GM23338 (cell line): ENCODE measurements around the gene TBC1D5.

ENCODE experiments used
- CREB1 ChIP-seq: fragments of 250-450 bp; sonication (Bioruptor Pico); IDR thresholded peaks from 2 replicates; pipeline ENCODE4 v1.5.0; 2020; ENCODE audit warnings: low read depth, mild to moderate bottlenecking, moderate library complexity
- CTCF ChIP-seq, 2 experiments: fragments of 200-600 bp in 1 of 2; sonication (generic) in 1 of 2; conservative IDR thresholded peaks; 2 replicates each; pipeline versions ENCODE4 v1.5.1 to v1.6.1; 2016 to 2017; ENCODE audit warnings: antibody characterized with exemption in 2 of 2, low read depth in 2 of 2, mild to moderate bottlenecking in 2 of 2, moderate library complexity in 1 of 2
- ETS1 ChIP-seq: IDR thresholded peaks from 2 replicates; pipeline ENCODE4 v1.6.1; 2016; ENCODE audit warnings: antibody characterized with exemption
- EZH2 ChIP-seq: fragments of 200-600 bp; sonication (generic); IDR thresholded peaks from one replicate; pipeline ENCODE4 v1.8.0; 2017; ENCODE audit warnings: antibody characterized with exemption, mild to moderate bottlenecking, low read depth; ENCODE audit not compliant: unreplicated experiment
- EZH2phosphoT487 ChIP-seq: fragments of 200-600 bp; sonication (generic); IDR thresholded peaks from one replicate; pipeline ENCODE4 v1.8.1; 2018; ENCODE audit warnings: antibody characterized with exemption; ENCODE audit not compliant: unreplicated experiment
- JUNB ChIP-seq: IDR thresholded peaks from one replicate; pipeline ENCODE4 v1.6.1; 2016; ENCODE audit warnings: antibody characterized with exemption; ENCODE audit not compliant: unreplicated experiment
- NANOG ChIP-seq: IDR thresholded peaks from 2 replicates; pipeline ENCODE4 v1.6.1; 2016; ENCODE audit warnings: antibody characterized with exemption, borderline replicate concordance
- POLR2AphosphoS5 ChIP-seq: IDR thresholded peaks from 2 replicates; pipeline ENCODE4 v1.6.1; 2016; ENCODE audit warnings: antibody characterized with exemption, low read depth
- REST ChIP-seq: IDR thresholded peaks from one replicate; pipeline ENCODE4 v1.6.1; 2018; ENCODE audit warnings: antibody characterized with exemption; ENCODE audit not compliant: unreplicated experiment
- STAT1 ChIP-seq: IDR thresholded peaks from one replicate; pipeline ENCODE4 v1.6.1; 2016; ENCODE audit warnings: antibody characterized with exemption; ENCODE audit not compliant: unreplicated experiment
- ZNF331 ChIP-seq: fragments of 250-450 bp; sonication (Bioruptor Pico); IDR thresholded peaks from 2 replicates; pipeline ENCODE4 v1.5.0; 2020; ENCODE audit warnings: low read depth, mild to moderate bottlenecking, moderate library complexity
- ZNF462 ChIP-seq: fragments of 250-450 bp; sonication (Bioruptor Pico); IDR thresholded peaks from 2 replicates; pipeline ENCODE4 v1.5.0; 2020; ENCODE audit warnings: mild to moderate bottlenecking, moderate library complexity

GRCh38 chr3:17478673-17479072 is 263.8 kb downstream of the TBC1D5 start:
- TF ChIP-seq CTCF (conservative IDR thresholded peaks at IDR 0.05; ENCODE audit: low read depth in 2 of 2) (no peak), POLR2AphosphoS5 (no peak), EZH2phosphoT487 (no peak), CREB1 (CRISPR knock-in tag) (no peak), EZH2 (no peak), JUNB (no peak), ZNF462 (CRISPR knock-in tag) (no peak), ZNF331 (CRISPR knock-in tag) (no peak), REST (no peak), STAT1 (no peak), ETS1 (no peak), NANOG (no peak)
